ENCODE data around the gene SLC16A14.

Gene SLC16A14

DNA sequence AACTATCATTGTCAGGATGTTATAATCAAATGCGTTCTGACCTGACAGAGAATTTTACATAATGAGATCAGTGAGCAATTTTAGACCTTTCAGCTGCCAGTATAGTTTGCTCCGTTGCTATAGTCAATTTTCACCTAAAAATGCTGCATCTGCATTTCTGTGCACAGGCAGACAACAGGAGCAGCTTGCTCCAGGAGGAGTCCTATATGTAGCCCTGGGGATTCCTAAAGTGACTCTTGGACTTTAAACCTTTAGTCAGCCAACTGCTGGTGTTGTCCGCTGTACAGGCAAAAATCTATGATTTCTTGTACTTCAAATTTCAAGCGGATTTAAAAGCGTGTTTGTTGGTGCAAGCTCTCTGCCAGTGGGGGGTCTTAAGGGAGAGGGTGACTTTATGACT lies 25.7 kb downstream of the SLC16A14 start:
- Histone ChIP-seq H3K9me3 (ENCODE audit: control insufficient read depth in 1 of 2, low read length in 2 of 2) (no peaks in the 10 kb centered on the region), H3K27me3 (ENCODE audit: control insufficient read depth in 1 of 2, insufficient read depth in 2 of 2, low read length in 2 of 2) (no peaks in the 10 kb centered on the region), H3K4me3 (ENCODE audit: low read depth in 1 of 2, low read length in 2 of 2) (no peak overlapping the region), H3K9ac (ENCODE audit: low read depth in 1 of 2, low read length in 2 of 2) (no peak overlapping the region), H3K4me1 (ENCODE audit: control insufficient read depth in 1 of 2, insufficient read depth in 2 of 2, low read length in 2 of 2) (no peaks in the 10 kb centered on the region), H3K36me3 (ENCODE audit: control insufficient read depth in 1 of 2, insufficient read depth in 2 of 2, low read length in 2 of 2) (no peaks in the 10 kb centered on the region), H3K27ac (ENCODE audit: low read depth, low read length) (no peak overlapping the region)

GRCh38 chr2:230042195-230042594 lies 26.5 kb downstream of the SLC16A14 start:
- Histone ChIP-seq H3K27ac (ENCODE audit: low read depth, low read length) (no peak overlapping the region), H3K4me1 (ENCODE audit: control insufficient read depth in 1 of 2, insufficient read depth in 2 of 2, low read length in 2 of 2) (no peaks in the 10 kb centered on the region), H3K9ac (ENCODE audit: low read depth in 1 of 2, low read length in 2 of 2) (no peak overlapping the region), H3K36me3 (ENCODE audit: control insufficient read depth in 1 of 2, insufficient read depth in 2 of 2, low read length in 2 of 2) (no peaks in the 10 kb centered on the region), H3K4me3 (ENCODE audit: low read depth in 1 of 2, low read length in 2 of 2) (no peak overlapping the region), H3K27me3 (ENCODE audit: control insufficient read depth in 1 of 2, insufficient read depth in 2 of 2, low read length in 2 of 2) (no peaks in the 10 kb centered on the region), H3K9me3 (ENCODE audit: control insufficient read depth in 1 of 2, low read length in 2 of 2) (no peaks in the 10 kb centered on the region)

DNA sequence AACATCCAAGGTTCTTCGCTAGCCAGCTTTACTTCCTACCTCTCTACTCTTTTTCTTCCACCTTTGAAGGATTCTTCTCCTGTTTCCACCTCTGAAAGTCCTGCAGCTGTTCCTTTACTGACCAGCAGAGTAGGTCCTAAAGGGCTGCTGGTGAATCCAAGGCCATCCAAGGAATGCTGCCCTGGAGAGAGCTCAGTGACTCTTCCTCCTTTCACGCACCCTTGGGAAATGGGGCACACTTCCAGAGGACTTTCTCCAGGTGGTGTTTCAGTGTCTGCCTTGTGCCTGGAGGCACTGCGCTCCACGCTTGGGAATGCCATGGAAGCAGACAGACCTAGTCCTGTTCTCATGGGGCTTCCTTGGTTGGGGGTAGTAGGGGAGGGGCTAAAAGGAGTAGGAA lies 45.4 kb downstream of the SLC16A14 start:
- Histone ChIP-seq H3K4me3 (ENCODE audit: low read depth in 1 of 2, low read length in 2 of 2) (no peak overlapping the region), H3K27ac (ENCODE audit: low read depth, low read length) (no peak overlapping the region), H3K4me1 (ENCODE audit: control insufficient read depth in 1 of 2, insufficient read depth in 2 of 2, low read length in 2 of 2) (no peaks in the 10 kb centered on the region), H3K9ac (ENCODE audit: low read depth in 1 of 2, low read length in 2 of 2) (no peak overlapping the region), H3K9me3 (ENCODE audit: control insufficient read depth in 1 of 2, low read length in 2 of 2) (no peaks in the 10 kb centered on the region), H3K27me3 (ENCODE audit: control insufficient read depth in 1 of 2, insufficient read depth in 2 of 2, low read length in 2 of 2) (no peaks in the 10 kb centered on the region), H3K36me3 (ENCODE audit: control insufficient read depth in 1 of 2, insufficient read depth in 2 of 2, low read length in 2 of 2) (no peaks in the 10 kb centered on the region)

DNA sequence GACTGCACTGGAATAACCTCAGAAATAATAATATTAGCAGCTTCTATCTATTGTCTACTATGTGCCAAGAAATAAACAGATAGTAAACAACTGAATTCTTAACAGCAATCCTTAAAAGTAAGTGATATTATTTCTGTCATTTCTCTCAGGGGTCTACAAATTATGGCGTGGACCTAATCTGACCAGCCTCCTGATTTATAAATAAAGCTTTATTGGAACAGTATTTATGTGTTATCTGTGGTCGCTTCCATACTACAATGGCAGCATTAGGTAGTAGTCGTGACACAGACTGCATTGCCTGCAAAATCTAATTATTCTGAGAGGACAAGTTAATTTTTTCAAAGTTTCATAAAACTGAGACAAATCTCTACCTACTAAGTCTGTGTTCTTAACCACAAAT lies 49.0 kb downstream of the SLC16A14 start:
- Histone ChIP-seq H3K9me3 (ENCODE audit: control insufficient read depth in 1 of 2, low read length in 2 of 2) (peaks cover 0 to 2% of the 10 kb centered on the region in 2 donors), H3K4me1 (ENCODE audit: control insufficient read depth in 1 of 2, insufficient read depth in 2 of 2, low read length in 2 of 2) (no peaks in the 10 kb centered on the region), H3K27me3 (ENCODE audit: control insufficient read depth in 1 of 2, insufficient read depth in 2 of 2, low read length in 2 of 2) (no peaks in the 10 kb centered on the region), H3K9ac (ENCODE audit: low read depth in 1 of 2, low read length in 2 of 2) (no peak overlapping the region), H3K36me3 (ENCODE audit: control insufficient read depth in 1 of 2, insufficient read depth in 2 of 2, low read length in 2 of 2) (no peaks in the 10 kb centered on the region), H3K4me3 (ENCODE audit: low read depth in 1 of 2, low read length in 2 of 2) (no peak overlapping the region), H3K27ac (ENCODE audit: low read depth, low read length) (no peak overlapping the region)

DNA sequence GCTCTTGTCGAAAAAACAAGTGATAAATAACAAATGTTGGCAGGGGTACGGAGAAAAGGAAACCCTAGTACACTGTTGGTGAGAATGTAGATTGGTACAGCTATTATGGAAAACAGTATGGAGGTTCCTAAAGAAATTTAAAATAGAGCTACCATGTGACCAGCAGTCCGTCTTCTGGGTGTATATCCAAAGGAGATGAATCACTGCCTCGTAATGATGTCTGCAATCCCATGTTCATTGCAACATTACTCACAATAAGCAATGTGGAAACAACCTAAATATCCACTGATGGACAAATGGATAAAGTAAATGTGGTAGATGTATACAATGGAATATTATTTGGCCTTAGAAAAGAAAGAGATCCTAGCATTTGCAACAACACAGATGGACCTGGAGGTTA lies 50.6 kb downstream of the SLC16A14 start:
- no peak overlapping the region for H3K27ac ChIP-seq (ENCODE audit: low read depth, low read length)
- no peaks in the 10 kb centered on the region for H3K36me3 ChIP-seq (ENCODE audit: control insufficient read depth in 1 of 2, insufficient read depth in 2 of 2, low read length in 2 of 2)
- peaks cover 0 to 2% of the 10 kb centered on the region in 2 donors for H3K9me3 ChIP-seq (ENCODE audit: control insufficient read depth in 1 of 2, low read length in 2 of 2)
- no peaks in the 10 kb centered on the region for H3K27me3 ChIP-seq (ENCODE audit: control insufficient read depth in 1 of 2, insufficient read depth in 2 of 2, low read length in 2 of 2)
- no peaks in the 10 kb centered on the region for H3K4me1 ChIP-seq (ENCODE audit: control insufficient read depth in 1 of 2, insufficient read depth in 2 of 2, low read length in 2 of 2)
- H3K4me3 ChIP-seq (ENCODE audit: low read depth in 1 of 2, low read length in 2 of 2), result no peak overlapping the region
- H3K9ac ChIP-seq (ENCODE audit: low read depth in 1 of 2, low read length in 2 of 2), result no peak overlapping the region

DNA sequence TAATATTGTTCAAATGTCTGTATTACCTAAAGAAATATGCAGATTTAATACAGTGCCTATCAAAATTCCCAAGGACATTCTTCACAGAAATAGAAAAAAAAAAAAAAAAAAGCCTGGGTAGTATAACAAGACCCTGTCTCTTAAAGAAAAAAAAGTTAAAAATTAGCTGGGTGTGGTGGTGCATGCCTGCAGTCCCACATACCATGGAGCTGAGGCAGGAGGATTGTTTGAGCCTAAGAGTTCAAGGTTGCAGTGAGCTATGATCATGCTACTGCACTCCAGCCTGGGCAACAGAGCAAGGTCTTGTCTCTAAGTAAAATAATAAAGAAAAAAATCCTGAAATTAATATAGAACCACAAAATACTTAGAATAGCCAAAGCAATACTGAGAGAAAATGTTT lies 51.9 kb downstream of the SLC16A14 start:
- H3K27ac ChIP-seq (ENCODE audit: low read depth, low read length), result no peak overlapping the region
- H3K27me3 ChIP-seq (ENCODE audit: control insufficient read depth in 1 of 2, insufficient read depth in 2 of 2, low read length in 2 of 2), result no peaks in the 10 kb centered on the region
- no peaks in the 10 kb centered on the region for H3K36me3 ChIP-seq (ENCODE audit: control insufficient read depth in 1 of 2, insufficient read depth in 2 of 2, low read length in 2 of 2)
- H3K9ac ChIP-seq (ENCODE audit: low read depth in 1 of 2, low read length in 2 of 2), result no peak overlapping the region
- H3K9me3 ChIP-seq (ENCODE audit: control insufficient read depth in 1 of 2, low read length in 2 of 2), result peaks cover 0 to 2% of the 10 kb centered on the region in 2 donors
- no peak overlapping the region for H3K4me3 ChIP-seq (ENCODE audit: low read depth in 1 of 2, low read length in 2 of 2)
- H3K4me1 ChIP-seq (ENCODE audit: control insufficient read depth in 1 of 2, insufficient read depth in 2 of 2, low read length in 2 of 2), result no peaks in the 10 kb centered on the region

DNA sequence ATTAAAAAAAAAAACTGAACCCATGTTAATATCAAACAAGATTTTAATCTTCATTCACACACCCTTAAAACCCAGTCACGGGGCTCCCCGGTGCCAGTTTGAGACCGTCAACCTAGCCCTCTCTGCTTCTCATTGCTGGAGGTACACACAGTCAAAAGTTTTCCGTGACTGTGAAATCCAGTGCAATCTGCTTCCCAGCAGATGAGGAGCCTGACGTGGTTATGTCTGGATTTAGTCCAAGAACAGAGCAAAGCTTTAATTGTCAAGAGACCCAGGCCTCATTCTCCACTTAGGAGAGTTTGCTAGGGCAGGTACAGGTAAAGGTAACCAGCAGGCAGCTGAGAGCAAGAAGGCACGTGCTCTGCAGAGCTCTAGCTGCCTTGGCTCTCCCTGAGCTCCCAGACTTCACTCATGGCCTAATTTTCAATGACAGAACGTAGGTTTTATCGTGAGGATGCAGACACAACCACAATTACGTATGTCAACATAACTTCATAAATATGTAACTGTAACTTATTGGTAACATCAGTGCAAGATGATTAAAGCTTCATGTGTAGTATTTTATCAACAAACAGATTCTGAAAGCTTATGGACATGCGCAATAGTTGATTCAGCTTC lies 56.3 kb downstream of the SLC16A14 start:
- Histone ChIP-seq H3K4me1 (ENCODE audit: control insufficient read depth in 1 of 2, insufficient read depth in 2 of 2, low read length in 2 of 2) (peaks cover 0 to 5% of the 10 kb centered on the region in 2 donors), H3K4me3 (ENCODE audit: low read depth in 1 of 2, low read length in 2 of 2) (no peak overlapping the region), H3K9ac (ENCODE audit: low read depth in 1 of 2, low read length in 2 of 2) (no peak overlapping the region), H3K36me3 (ENCODE audit: control insufficient read depth in 1 of 2, insufficient read depth in 2 of 2, low read length in 2 of 2) (no peaks in the 10 kb centered on the region), H3K9me3 (ENCODE audit: control insufficient read depth in 1 of 2, low read length in 2 of 2) (peaks cover 0 to 2% of the 10 kb centered on the region in 2 donors), H3K27me3 (ENCODE audit: control insufficient read depth in 1 of 2, insufficient read depth in 2 of 2, low read length in 2 of 2) (no peaks in the 10 kb centered on the region), H3K27ac (ENCODE audit: low read depth, low read length) (no peak overlapping the region)

DNA sequence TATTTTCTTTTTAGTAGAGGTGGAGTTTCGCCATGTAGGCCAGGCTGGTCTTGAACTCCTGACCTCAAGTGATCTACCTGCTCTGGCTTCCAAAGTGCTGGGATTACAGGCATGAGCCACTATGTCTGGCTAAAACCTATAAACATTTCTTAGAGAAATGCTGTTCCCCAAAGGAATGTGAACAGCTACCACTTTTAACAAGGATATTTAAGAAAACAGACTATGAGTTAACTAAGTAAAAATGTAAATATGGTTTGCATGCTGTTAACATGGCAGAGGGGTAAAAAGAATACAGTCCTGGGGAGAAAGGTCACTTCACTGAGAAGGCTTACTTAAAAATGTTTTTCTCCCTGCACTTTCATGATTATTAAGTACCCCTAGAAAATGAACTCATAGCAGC lies 57.1 kb downstream of the SLC16A14 start:
- peaks cover 0 to 2% of the 10 kb centered on the region in 2 donors for H3K9me3 ChIP-seq (ENCODE audit: control insufficient read depth in 1 of 2, low read length in 2 of 2)
- H3K27ac ChIP-seq (ENCODE audit: low read depth, low read length), result no peak overlapping the region
- H3K4me1 ChIP-seq (ENCODE audit: control insufficient read depth in 1 of 2, insufficient read depth in 2 of 2, low read length in 2 of 2), result peaks cover 0 to 5% of the 10 kb centered on the region in 2 donors
- H3K4me3 ChIP-seq (ENCODE audit: low read depth in 1 of 2, low read length in 2 of 2), result no peak overlapping the region
- no peak overlapping the region for H3K9ac ChIP-seq (ENCODE audit: low read depth in 1 of 2, low read length in 2 of 2)
- H3K36me3 ChIP-seq (ENCODE audit: control insufficient read depth in 1 of 2, insufficient read depth in 2 of 2, low read length in 2 of 2), result no peaks in the 10 kb centered on the region
- H3K27me3 ChIP-seq (ENCODE audit: control insufficient read depth in 1 of 2, insufficient read depth in 2 of 2, low read length in 2 of 2), result no peaks in the 10 kb centered on the region

GRCh38 chr2:230010501-230010900 lies 58.2 kb downstream of the SLC16A14 start:
- Histone ChIP-seq H3K36me3 (ENCODE audit: control insufficient read depth in 1 of 2, insufficient read depth in 2 of 2, low read length in 2 of 2) (no peaks in the 10 kb centered on the region), H3K4me3 (ENCODE audit: low read depth in 1 of 2, low read length in 2 of 2) (no peak overlapping the region), H3K4me1 (ENCODE audit: control insufficient read depth in 1 of 2, insufficient read depth in 2 of 2, low read length in 2 of 2) (peaks cover 0 to 5% of the 10 kb centered on the region in 2 donors), H3K9ac (ENCODE audit: low read depth in 1 of 2, low read length in 2 of 2) (no peak overlapping the region), H3K9me3 (ENCODE audit: control insufficient read depth in 1 of 2, low read length in 2 of 2) (no peaks in the 10 kb centered on the region), H3K27ac (ENCODE audit: low read depth, low read length) (no peak overlapping the region), H3K27me3 (ENCODE audit: control insufficient read depth in 1 of 2, insufficient read depth in 2 of 2, low read length in 2 of 2) (no peaks in the 10 kb centered on the region)

DNA sequence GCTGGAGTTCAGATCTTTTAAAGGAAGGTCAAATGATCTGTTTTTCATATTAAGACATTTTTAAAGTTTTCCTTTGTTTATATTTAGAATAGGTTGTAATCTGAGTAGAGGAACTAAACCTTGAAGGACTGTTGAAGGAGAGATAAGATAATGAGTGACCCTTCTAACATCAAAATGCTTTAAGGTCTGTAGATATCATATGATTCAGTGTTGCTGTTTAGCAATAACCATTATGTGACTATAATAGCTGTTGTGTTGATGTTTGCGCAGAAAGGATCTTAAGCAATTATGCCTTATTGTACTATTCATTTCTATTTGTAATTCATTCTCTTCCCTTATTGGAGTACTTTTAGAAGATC lies 60.0 kb downstream of the SLC16A14 start:
- no peaks in the 10 kb centered on the region for H3K36me3 ChIP-seq (ENCODE audit: control insufficient read depth in 1 of 2, insufficient read depth in 2 of 2, low read length in 2 of 2)
- no peaks in the 10 kb centered on the region for H3K9me3 ChIP-seq (ENCODE audit: control insufficient read depth in 1 of 2, low read length in 2 of 2)
- no peak overlapping the region for H3K27ac ChIP-seq (ENCODE audit: low read depth, low read length)
- H3K27me3 ChIP-seq (ENCODE audit: control insufficient read depth in 1 of 2, insufficient read depth in 2 of 2, low read length in 2 of 2), result no peaks in the 10 kb centered on the region
- no peak overlapping the region for H3K4me3 ChIP-seq (ENCODE audit: low read depth in 1 of 2, low read length in 2 of 2)
- peaks cover 0 to 5% of the 10 kb centered on the region in 2 donors for H3K4me1 ChIP-seq (ENCODE audit: control insufficient read depth in 1 of 2, insufficient read depth in 2 of 2, low read length in 2 of 2)
- H3K9ac ChIP-seq (ENCODE audit: low read depth in 1 of 2, low read length in 2 of 2), result no peak overlapping the region
